ENCODE results near the gene SPOCK2. TPM values are rescaled to one million over a fixed set of nuclear protein-coding genes. Genes with fewer than 3 reads are reported as not detected.
"Not testable (repeated sequence)": the region's sequence is repeated elsewhere in the genome, so short reads cannot be mapped to it uniquely, and the experiment has no call there.

Gene SPOCK2
- total RNA-seq, 1 experiment from 2014 or later: 0.47 TPM

- no peak for DNase-seq (ENCODE audit: extremely low read depth, low read depth)
Measured at GRCh38 chr10:72037266-72037665, 51.1 kb downstream of the SPOCK2 start.

GRCh38 chr10:72035252-72035887 lies 53.0 kb downstream of the SPOCK2 start:
- DNase-seq (ENCODE audit: extremely low read depth, low read depth): no peak

- DNase-seq (ENCODE audit: extremely low read depth, low read depth): no peak
Measured at GRCh38 chr10:72034761-72035160, 53.6 kb downstream of the SPOCK2 start.

GRCh38 chr10:72034040-72034499 lies 54.3 kb downstream of the SPOCK2 start:
- DNase-seq (ENCODE audit: extremely low read depth, low read depth): no peak

- DNase-seq (ENCODE audit: extremely low read depth, low read depth): not testable (repeated sequence)
Measured at GRCh38 chr10:72032409-72033162, 55.8 kb downstream of the SPOCK2 start.

DNA sequence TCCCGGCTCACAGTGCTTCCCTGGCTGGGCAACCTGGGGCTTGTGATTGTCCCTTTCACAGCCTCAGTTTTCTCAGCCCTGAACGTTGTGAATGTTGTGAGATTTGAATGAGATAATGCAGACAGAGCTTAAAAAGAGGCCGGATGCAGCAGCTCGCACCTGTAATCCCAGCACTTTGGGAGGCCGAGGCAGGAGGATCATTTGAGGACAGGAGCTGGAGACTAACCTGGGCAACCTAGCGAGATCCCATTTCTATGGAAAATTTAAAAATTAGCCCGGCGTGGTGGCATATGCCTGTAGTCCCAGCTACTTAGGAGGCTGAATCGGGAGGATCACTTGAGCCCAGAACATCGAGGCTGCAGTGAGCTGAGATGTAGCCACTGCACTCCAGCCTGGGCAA lies 56.6 kb downstream of the SPOCK2 start:
- DNase-seq (ENCODE audit: extremely low read depth, low read depth): no peak

DNA sequence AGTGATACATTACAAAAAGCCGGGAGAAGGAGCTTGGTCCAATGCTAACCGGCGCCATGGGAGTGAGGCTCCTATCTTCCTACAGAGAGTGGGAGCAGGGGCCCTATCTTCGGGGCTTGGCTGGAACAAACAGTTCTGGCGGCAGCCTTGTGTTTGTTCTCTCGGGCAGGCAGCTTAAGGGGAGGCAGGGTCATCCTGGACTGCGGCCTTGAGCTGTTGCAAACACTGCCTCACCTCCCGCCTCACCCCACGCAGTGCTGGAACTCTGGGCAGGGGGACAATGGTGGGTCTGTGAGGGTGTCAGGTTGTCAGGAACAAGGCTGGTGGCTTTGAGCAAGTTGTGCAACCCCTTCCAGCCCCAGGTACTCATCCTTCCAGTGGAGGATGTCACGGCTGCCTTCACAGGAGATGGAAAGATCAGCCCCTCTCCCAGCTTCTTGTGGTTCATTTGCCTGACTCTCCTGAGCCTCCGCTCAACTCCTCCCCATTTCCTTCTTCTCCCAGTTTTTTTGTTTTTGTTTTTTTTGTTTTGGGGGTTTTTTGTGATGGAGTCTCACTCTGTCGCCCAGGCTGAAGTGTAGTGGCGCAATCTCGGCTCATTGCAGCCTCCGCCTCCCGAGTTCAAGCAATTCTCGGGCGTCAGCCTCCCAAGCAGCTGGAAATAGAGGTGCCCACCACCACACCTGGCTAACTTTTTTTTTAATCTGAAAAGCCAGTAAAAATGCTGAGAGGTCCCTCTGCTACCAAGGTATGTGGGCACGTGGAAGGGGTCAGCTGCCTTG lies 57.4 kb downstream of the SPOCK2 start:
- DNase-seq (ENCODE audit: extremely low read depth, low read depth): no peak

DNA sequence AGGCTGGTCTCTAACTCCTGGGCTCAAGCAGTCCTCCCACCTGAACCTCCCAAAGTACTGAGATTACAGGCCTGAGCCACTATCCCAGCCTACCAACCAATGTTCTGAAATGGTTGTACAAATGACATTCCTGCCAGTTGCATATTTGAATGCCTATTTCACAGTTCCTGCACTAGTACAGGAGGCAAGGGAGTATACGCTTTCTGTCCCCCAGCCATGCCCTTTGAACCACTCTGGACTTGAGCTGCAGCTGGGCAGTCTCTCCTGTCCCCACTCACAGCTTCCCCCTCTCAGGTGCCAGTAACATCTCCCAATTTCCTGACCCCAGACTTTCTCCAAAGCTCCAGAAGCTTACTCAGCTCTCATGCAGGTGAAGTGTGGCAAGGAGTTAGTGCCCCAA lies 58.9 kb downstream of the SPOCK2 start:
- DNase-seq (ENCODE audit: extremely low read depth, low read depth): no peak

- DNase-seq (ENCODE audit: extremely low read depth, low read depth): no peak
Measured at GRCh38 chr10:72027498-72027897, 60.9 kb downstream of the SPOCK2 start.

DNA sequence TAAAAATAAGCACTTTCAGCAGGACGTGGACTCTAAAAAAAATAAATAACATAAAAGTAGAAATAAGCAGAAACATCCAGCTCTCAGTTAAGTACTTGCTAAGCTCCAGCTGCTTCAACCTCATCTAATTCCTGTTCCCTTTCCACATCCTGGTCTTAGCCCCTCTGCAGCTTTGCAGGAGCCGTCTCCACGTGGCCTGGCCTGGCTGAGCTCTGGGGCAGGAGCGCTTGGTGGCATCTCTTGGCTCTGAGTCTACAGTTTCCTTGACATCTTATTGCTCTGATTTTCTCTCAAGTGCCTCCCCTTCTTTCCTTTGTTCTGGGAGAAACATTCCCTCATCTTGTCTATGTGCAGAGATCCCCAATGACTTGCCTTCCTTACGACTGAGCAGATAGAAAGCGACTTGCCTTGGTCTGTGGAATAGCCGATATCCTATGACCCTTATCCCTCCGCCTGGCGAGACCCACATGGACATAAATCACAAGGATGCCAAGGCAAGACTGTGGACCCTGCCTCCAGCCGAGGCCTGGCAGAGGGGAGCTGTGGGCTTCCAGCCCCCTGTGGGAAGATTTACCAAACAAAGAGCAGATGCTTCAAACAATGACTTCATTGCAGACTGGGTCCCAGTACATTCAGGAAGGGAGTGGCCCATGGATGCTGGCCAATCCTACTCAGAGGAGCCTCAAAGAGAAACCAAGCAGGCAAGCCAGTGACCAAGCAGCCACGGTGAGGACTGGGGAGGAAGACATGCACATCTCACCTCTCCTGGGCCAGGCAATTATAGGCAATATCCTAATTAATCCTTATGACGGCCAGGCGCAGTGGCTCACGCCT lies 61.9 kb downstream of the SPOCK2 start:
- DNase-seq (ENCODE audit: extremely low read depth, low read depth): no peak

DNA sequence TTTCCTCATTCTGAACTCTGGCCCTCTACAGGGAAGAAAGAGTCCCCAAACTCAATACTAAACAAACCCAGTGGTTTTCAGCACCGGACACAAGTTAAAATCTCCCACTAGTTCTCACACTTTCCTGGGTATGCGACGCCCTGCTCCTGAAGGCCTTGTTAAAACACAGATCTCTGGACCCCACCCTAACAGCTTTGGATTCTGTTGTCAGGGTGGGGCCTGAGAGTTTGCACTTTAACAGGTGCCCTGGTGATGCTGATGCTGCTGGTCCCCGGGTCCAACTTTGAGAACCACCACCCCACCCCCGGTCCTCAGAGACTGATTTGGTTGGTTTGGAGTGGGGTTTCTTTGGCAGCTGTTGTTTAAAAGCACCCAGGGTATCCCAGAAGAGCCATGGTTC lies 62.5 kb downstream of the SPOCK2 start:
- DNase-seq (ENCODE audit: extremely low read depth, low read depth): no peak

GRCh38 chr10:72025400-72025799 lies 63.0 kb downstream of the SPOCK2 start:
- no peak for DNase-seq (ENCODE audit: extremely low read depth, low read depth)

- DNase-seq (ENCODE audit: extremely low read depth, low read depth): no peak
Measured at GRCh38 chr10:72024596-72024995, 63.8 kb downstream of the SPOCK2 start.

DNA sequence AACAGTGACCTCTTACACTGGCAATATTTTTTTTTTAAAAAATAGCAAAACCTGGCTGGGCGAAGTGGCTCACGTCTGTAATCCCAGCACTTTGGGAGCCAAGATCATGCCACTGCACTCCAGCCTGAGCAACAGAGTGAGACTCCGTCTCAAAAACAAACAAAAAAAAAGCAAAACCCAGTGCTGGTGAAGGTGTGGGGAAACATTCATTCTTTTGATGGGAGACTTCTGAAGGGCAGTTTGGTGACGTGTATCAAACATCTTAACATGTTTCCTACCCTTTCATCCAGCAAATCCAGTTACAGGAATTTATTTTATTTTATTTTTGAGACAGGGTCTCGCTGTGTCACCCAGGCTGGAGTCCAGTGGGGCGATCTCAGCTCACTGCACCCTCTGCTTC lies 66.1 kb downstream of the SPOCK2 start:
- no peak for DNase-seq (ENCODE audit: extremely low read depth, low read depth)

GRCh38 chr10:72020914-72021809 lies 67.2 kb downstream of the SPOCK2 start:
- DNase-seq (ENCODE audit: extremely low read depth, low read depth): no peak

DNA sequence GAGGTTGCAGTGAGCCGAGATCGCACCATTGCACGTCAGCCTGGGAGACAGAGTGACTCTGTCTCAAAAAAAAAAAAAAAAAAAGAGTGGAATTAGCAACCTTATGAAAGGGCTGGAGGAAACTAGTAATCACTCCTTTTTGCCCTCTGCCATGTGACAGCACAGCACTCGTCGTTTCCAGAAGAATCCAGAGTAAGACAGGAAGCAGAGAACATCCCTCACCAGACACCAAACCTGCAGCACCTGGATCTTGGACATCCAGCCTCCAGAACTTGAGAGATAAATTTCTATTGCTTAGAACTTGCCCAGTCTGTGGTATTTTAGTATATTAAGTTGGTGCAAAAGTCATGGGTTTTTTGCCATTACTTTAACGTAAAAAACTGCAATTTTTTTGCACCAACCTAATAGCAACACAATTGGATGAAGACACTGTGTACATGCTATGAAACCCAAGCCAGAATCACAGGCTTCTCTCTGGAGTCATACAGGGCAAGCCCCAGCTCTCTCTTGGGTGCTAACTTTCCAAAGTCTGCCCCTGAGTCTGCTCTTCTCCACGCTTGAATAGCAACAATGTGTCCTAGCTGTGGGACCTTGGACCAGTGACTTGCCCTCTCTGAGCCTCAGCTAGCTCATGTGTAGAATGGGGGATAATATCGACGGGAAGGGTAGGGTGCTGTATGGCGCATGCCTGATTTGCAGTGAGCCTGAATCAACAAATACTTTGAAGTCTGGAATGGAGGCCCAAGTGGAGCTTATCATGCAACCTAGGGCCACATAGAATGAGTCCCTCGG lies 69.1 kb downstream of the SPOCK2 start:
- no peak for DNase-seq (ENCODE audit: extremely low read depth, low read depth)

GRCh38 chr10:72016608-72017300 lies 71.6 kb downstream of the SPOCK2 start:
- DNase-seq (ENCODE audit: extremely low read depth, low read depth): no peak

DNA sequence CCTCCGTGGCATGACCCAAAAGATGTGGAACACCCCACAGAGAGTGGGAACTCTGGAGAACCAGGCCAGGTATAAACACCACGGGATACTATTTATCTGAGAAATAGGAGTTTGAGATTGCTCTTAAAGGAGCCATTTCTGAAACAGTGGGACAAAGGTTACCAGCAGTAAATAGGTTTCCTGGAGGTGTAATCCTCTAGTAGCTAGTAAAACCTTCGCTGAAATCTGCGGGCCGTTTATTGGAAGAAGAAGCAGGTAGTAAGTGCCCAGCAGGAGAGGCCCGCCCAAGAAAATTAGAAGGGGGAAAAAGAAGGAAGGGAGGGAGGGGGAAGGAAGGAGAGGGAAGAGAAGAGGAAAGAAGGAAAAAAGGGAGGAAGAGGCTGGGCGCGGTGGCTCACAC lies 72.5 kb downstream of the SPOCK2 start:
- no peak for DNase-seq (ENCODE audit: extremely low read depth, low read depth)

Measured in NCI-H460 (cell line).